LNCAP (cell line): Measurements from ENCODE around the gene AZU1.

Experiments used
- CTCF ChIP-seq: fragments of 450-650 bp; IDR thresholded peaks from 2 replicates; pipeline ENCODE4 v1.5.1; 2017; ENCODE audit warnings: mild to moderate bottlenecking

Gene AZU1

DNA sequence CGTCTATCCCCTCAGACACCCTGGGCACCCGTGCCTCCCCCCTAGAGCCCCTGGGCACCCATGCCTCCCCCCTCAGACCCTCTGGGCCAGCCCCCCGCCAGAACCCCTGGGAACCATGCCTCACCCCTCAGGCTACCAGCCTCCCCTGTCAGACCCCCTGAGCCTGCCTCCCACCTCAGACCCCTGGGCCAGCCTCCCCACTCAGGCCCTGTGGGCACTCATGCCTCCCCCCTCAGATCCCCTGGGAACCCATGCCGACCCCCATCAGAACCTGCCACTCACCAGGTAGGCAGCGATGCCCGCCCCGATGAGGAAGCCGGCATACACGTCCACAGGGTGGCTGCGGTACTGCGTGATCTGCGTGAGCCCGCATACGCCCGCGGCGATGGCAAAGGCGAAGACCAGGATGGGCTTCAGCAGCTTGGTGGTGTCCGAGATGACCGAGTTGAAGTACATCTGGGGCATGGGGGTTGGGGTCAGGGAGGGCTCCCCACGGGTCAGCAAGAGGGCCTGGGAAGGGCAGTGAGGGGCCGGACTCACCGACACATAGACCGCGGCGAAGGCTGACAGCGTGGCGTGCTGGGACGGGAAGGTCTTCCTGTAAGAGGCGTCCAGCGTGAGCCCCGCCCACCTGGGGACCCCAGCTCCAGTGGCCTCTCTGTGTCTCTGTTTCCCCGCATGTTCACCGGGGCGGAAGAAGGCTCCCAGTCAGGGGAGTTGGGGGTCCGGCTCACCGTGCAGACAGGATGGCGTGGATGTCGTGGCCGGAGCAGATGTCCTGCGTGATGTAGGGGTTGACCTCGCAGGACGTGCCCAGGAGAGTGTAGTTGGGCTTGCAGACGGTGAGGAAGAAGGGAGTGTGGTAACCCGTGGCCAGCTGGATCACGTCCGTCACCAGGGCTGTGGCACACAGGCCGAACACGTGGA is 13.2 kb upstream of the AZU1 start:
- no peak for TF ChIP-seq CTCF

- TF ChIP-seq CTCF = no peak
Measured at GRCh38 chr19:815079-815774, 12.4 kb upstream of the AZU1 start.

GRCh38 chr19:815775-816499 is 11.7 kb upstream of the AZU1 start:
- no peak for TF ChIP-seq CTCF

DNA sequence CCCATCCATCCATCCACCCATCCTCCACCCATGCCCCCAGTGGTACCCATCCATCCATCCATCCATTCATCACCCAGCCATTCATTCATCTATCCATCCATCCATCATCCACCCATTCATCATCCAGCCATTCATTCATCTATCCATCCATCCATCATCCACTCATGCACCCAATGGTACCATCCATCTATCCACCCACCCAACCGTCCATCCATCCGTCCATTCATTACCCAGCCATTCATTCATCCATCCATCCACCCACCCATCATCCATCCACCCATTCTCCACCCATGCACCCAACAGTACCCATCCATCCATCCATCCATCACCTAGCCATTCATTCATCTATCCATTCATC is 11.2 kb upstream of the AZU1 start:
- no peak for TF ChIP-seq CTCF

DNA sequence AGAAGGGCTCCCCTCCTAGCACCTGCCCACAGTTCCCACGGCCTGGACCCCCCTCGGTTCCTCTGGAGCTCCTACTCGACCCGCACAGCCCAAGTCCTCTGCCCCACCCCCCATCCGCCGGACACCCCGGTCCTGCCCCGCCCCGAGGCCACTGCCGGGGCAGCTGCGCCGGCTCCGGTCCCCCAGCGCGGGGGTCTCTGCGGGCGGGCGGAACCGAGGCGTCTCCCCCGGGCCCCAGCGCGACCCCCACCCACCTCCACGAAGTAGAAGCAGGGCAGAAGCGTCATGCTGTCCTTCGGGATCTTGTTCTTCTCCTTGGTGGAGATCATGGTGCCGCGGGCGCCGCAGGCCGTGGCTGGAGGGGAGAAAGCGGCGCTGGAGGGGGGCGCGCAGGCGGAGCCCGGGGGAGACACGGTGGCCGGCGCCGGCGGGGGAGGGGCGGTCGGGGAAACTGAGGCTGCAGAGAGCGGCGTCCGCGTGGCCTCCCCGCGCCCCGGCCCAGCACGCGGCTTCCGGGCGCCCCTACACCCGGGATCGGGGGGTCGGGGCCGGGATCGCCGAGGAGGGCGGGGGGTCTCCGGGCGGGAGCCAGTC is 6.3 kb upstream of the AZU1 start:
- no peak for TF ChIP-seq CTCF

DNA sequence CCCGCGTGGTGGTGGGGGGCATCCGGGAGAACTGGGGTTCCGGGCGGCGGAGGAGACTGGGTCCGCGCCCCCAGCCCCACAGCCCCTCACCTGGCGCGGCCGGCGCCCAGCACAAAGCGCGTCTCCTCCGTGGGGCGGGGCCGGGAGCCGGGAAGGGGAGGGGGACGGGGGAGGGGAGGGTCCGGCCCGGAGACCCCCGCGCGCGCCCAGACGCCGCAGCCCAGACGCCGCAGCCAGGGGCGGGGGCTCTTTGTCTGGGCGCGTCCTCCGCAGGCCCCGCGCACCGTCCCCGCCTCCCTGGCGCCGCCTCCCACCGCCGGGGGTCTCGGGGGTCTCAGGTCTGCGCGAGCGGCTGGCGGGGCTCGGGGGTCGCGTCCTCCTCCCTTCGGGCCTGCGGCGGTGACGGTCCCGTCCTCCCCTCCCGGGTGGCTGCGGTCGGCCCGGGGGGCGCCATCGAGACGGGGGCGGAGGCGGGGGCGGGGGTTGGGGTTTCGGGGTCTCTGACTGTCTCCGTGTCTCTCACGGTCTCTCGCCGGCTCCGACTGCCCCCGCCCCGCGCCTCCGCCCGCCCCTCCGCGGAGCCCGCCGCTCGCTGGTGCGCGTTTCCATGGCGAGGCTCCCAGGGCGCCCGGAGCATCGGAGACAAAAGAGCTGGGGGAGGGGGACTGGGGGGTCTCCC is 5.7 kb upstream of the AZU1 start, which contains the start of gene PLPPR3:
Gene PLPPR3, minus strand, starts transcription at position 131 of the 679 bp plus-strand sequence. CDS start 396 bp downstream, outside the sequence.
- no peak for TF ChIP-seq CTCF
